K562 (cell line): ENCODE results near the gene NDUFB10. TPM values are rescaled to one million over a fixed set of nuclear protein-coding genes. Genes with fewer than 3 reads are reported as not detected.
A peak's percentile ranks its signal among the peaks of the same experiment; 100 is the strongest.

Experiments used
- EGR1 ChIP-seq: fragments of 450-650 bp; conservative IDR thresholded peaks from 2 replicates; pipeline ENCODE4 v1.6.1; 2017; ENCODE audit warnings: mild to moderate bottlenecking
- GABPB1 ChIP-seq: sonication (generic); formaldehyde crosslinking; IDR thresholded peaks from 2 replicates; pipeline ENCODE4 v1.8.0; 2022; ENCODE audit warnings: mild to moderate bottlenecking, missing genetic modification reagents
- KDM4B ChIP-seq, 2 experiments: fragments of 450-650 bp in 1 of 2; sonication (generic) in 1 of 2; IDR thresholded peaks; 2 replicates each; pipeline ENCODE4 v1.6.1; 2016 to 2017; ENCODE audit warnings: borderline replicate concordance in 2 of 2, antibody characterized with exemption in 1 of 2, low read depth in 1 of 2, mild to moderate bottlenecking in 1 of 2
- SMARCA4 ChIP-seq: fragments of 450-650 bp; IDR thresholded peaks from 2 replicates; pipeline ENCODE4 v1.6.1; 2016
- ZNF263 ChIP-seq: sonication (generic); formaldehyde crosslinking; IDR thresholded peaks from 2 replicates; pipeline ENCODE4 v1.8.0; 2022; ENCODE audit warnings: mild to moderate bottlenecking, missing genetic modification reagents, borderline replicate concordance
- ZZZ3 ChIP-seq: fragments of 450-650 bp; IDR thresholded peaks from 2 replicates; pipeline ENCODE4 v1.6.1; 2016; ENCODE audit warnings: antibody characterized with exemption, mild to moderate bottlenecking, moderate library complexity
- polyA plus RNA-seq, 8 experiments: library from polyadenylated mRNA; depleted of rRNA in 4 of 8; stranded (reverse) in 5 of 8; unstranded in 3 of 8; fragments of >200 nt; fragmentation: Nextera tagmentation in 2 of 8; fragmentation: Illumina TruSeq in 1 of 8; extraction: Ambion mirVana in 2 of 8; extraction: Trizol in 1 of 8; gene quantifications; 2 replicates each; pipeline versions ENCODE4 v1.2.1 to v1.2.3, GENCODE V29; 2011 to 2014; ENCODE audit warnings: inconsistent platforms in 1 of 8, missing spikeins in 1 of 8
- total RNA-seq, 7 experiments: library from RNA; depleted of rRNA in 6 of 7; stranded (reverse); fragments of >200 nt in 6 of 7; fragmentation: Illumina TruSeq in 2 of 7; extraction: Trizol in 2 of 7; gene quantifications; 2 replicates each; pipeline versions ENCODE4 v1.2.1 to v1.2.3, GENCODE V29; 2011 to 2021; ENCODE audit warnings: low replicate concordance in 1 of 7
- TF ChIP-seq, protein P1 (sequence below), 2 experiments: fragments of 450-650 bp in 1 of 2; sonication (generic) in 1 of 2; formaldehyde crosslinking in 1 of 2; IDR thresholded peaks; 2 replicates each; pipeline versions ENCODE4 v1.7.1 to v1.9.0; 2016 to 2022; ENCODE audit warnings: inconsistent platforms in 1 of 2, mild to moderate bottlenecking in 1 of 2, missing genetic modification reagents in 1 of 2
- TF ChIP-seq, protein P2 (sequence below): sonication (generic); formaldehyde crosslinking; IDR thresholded peaks from 2 replicates; pipeline ENCODE4 v1.8.0; 2022; ENCODE audit warnings: mild to moderate bottlenecking, missing genetic modification reagents
- TF ChIP-seq, protein P3 (sequence below): fragments of 450-650 bp; conservative IDR thresholded peaks from 2 replicates; pipeline ENCODE4 v1.6.1; 2016; ENCODE audit warnings: missing genetic modification characterization, low read depth, mild to moderate bottlenecking, control low read depth, missing compliant biosample characterization

NDUFB10 gene
- total and polyA plus RNA-seq, 9 of the 15 experiments (the other 6 are each of a cell fraction or from before 2014, with no cell fraction given): 69.3 to 527 (median 161) TPM

DNA sequence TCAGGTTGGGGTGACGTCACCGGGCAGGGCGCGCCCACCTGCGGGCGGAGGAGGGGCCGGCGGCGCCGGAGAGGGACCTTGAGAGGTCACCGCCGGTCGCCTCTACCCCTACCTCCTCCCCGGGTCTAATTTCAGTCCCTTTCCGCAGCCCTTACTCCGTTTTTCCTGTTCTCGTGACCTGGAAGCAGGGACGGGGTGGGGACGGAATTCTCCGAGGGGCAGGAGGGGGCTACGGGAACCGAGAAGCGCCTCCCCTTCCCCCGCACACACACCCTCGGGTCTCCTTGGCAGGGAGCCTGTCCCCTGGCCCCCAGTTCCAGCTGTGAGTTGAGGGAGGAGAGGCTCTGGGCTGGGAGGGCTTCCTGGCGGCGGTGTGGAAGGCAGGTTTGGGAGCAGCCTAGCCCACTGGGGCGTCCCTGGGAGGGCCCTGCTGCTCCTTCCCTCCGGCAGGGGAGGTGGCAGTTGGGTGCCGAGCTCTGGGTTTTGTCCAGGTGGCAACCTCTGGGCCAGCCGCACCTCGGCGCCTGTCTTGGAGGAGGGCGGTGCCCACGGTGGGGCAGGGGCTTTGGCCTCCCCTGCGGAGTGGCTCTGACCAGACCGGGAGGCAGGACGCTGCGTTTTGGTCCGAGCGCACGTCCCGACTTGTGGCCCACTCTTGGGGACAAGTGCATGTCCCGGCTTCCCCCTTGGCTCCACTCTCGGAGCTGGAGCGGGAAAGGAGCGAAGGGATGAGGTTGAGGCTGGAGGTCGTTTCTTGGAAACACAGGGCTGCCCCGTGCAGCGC lies 31.2 kb downstream of the NDUFB10 start (continued):
- TF ChIP-seq, protein P1, sequence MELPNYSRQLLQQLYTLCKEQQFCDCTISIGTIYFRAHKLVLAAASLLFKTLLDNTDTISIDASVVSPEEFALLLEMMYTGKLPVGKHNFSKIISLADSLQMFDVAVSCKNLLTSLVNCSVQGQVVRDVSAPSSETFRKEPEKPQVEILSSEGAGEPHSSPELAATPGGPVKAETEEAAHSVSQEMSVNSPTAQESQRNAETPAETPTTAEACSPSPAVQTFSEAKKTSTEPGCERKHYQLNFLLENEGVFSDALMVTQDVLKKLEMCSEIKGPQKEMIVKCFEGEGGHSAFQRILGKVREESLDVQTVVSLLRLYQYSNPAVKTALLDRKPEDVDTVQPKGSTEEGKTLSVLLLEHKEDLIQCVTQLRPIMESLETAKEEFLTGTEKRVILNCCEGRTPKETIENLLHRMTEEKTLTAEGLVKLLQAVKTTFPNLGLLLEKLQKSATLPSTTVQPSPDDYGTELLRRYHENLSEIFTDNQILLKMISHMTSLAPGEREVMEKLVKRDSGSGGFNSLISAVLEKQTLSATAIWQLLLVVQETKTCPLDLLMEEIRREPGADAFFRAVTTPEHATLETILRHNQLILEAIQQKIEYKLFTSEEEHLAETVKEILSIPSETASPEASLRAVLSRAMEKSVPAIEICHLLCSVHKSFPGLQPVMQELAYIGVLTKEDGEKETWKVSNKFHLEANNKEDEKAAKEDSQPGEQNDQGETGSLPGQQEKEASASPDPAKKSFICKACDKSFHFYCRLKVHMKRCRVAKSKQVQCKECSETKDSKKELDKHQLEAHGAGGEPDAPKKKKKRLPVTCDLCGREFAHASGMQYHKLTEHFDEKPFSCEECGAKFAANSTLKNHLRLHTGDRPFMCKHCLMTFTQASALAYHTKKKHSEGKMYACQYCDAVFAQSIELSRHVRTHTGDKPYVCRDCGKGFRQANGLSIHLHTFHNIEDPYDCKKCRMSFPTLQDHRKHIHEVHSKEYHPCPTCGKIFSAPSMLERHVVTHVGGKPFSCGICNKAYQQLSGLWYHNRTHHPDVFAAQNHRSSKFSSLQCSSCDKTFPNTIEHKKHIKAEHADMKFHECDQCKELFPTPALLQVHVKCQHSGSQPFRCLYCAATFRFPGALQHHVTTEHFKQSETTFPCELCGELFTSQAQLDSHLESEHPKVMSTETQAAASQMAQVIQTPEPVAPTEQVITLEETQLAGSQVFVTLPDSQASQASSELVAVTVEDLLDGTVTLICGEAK (IDR thresholded peaks at IDR 0.05): 0 out of 2 replicates have a peak, but pooled peaks have one; percentile 23
- TF ChIP-seq, protein P1 (CRISPR knock-in tag; IDR thresholded peaks at IDR 0.05): no peak
- TF ChIP-seq EGR1 (peak; percentile 47), KDM4B (IDR thresholded peaks at IDR 0.05; ENCODE audit: borderline replicate concordance in 2 of 2, low read depth in 1 of 2) (0 out of 4 replicates have a peak, but pooled peaks of 1 of the 2 experiments have one; percentile 30), SMARCA4 (no peak), ZZZ3 (no peak), GABPB1 (CRISPR knock-in tag) (peak; percentile 60), ZNF263 (CRISPR knock-in tag) (no peak)
- TF ChIP-seq, protein P2, sequence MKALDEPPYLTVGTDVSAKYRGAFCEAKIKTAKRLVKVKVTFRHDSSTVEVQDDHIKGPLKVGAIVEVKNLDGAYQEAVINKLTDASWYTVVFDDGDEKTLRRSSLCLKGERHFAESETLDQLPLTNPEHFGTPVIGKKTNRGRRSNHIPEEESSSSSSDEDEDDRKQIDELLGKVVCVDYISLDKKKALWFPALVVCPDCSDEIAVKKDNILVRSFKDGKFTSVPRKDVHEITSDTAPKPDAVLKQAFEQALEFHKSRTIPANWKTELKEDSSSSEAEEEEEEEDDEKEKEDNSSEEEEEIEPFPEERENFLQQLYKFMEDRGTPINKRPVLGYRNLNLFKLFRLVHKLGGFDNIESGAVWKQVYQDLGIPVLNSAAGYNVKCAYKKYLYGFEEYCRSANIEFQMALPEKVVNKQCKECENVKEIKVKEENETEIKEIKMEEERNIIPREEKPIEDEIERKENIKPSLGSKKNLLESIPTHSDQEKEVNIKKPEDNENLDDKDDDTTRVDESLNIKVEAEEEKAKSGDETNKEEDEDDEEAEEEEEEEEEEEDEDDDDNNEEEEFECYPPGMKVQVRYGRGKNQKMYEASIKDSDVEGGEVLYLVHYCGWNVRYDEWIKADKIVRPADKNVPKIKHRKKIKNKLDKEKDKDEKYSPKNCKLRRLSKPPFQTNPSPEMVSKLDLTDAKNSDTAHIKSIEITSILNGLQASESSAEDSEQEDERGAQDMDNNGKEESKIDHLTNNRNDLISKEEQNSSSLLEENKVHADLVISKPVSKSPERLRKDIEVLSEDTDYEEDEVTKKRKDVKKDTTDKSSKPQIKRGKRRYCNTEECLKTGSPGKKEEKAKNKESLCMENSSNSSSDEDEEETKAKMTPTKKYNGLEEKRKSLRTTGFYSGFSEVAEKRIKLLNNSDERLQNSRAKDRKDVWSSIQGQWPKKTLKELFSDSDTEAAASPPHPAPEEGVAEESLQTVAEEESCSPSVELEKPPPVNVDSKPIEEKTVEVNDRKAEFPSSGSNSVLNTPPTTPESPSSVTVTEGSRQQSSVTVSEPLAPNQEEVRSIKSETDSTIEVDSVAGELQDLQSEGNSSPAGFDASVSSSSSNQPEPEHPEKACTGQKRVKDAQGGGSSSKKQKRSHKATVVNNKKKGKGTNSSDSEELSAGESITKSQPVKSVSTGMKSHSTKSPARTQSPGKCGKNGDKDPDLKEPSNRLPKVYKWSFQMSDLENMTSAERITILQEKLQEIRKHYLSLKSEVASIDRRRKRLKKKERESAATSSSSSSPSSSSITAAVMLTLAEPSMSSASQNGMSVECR (CRISPR knock-in tag): 0 out of 2 replicates have a peak, but pooled peaks have one; percentile 51
- TF ChIP-seq, protein P3, sequence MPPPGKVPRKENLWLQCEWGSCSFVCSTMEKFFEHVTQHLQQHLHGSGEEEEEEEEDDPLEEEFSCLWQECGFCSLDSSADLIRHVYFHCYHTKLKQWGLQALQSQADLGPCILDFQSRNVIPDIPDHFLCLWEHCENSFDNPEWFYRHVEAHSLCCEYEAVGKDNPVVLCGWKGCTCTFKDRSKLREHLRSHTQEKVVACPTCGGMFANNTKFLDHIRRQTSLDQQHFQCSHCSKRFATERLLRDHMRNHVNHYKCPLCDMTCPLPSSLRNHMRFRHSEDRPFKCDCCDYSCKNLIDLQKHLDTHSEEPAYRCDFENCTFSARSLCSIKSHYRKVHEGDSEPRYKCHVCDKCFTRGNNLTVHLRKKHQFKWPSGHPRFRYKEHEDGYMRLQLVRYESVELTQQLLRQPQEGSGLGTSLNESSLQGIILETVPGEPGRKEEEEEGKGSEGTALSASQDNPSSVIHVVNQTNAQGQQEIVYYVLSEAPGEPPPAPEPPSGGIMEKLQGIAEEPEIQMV (tag): no peak
